PC-9 (cell line): Measurements from ENCODE around the gene PKD2.

Experiments used
- CTCF ChIP-seq: fragments of 200-600 bp; sonication (generic); conservative IDR thresholded peaks from 2 replicates; pipeline ENCODE4 v1.6.1; 2017; ENCODE audit warnings: mixed run types, antibody characterized with exemption, mild to moderate bottlenecking, moderate library complexity
- EZH2 ChIP-seq: fragments of 200-600 bp; sonication (generic); IDR thresholded peaks from 2 replicates; pipeline ENCODE4 v1.8.0; 2017; ENCODE audit warnings: antibody characterized with exemption, low read depth

- no peak for TF ChIP-seq CTCF
- no peak for TF ChIP-seq EZH2
These were observed 91.7 kb downstream of the PKD2 start for GRCh38 chr4:88098993-88099752.
